HG03175 (cell line): Measurements from ENCODE around the gene ANKRD12.
A peak's percentile ranks its signal among the peaks of the same experiment; 100 is the strongest.

ENCODE experiments used
- ATAC-seq: cut with Tn5 transposase; IDR thresholded peaks from one replicate; pipeline ENCODE4 v1.9.1; 2021; ENCODE audit warnings: mild to moderate bottlenecking, moderate library complexity; ENCODE audit not compliant: unreplicated experiment

Gene ANKRD12

DNA sequence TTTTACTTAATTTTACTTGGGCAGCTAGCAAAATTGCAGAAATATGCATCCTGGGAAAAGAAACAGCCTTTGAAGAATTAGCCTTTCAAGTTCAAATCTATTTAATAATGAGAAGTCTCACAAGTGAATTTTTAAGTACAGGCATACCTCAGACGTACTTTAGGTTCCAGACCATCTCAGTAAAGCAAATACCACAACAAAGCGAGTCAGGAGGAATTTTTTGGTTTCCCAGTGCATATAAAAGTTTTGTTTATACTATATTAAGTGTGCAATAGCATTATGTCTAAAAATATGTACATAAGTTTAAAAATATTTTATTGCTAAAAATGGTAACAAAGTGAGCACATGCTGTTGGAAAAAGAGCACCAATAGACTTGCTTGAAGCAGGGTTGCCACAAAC lies 147.2 kb downstream of the ANKRD12 start:
- no peak for ATAC-seq

- ATAC-seq, result no peak
These were observed 149.0 kb downstream of the ANKRD12 start for GRCh38 chr18:9285604-9286003.

DNA sequence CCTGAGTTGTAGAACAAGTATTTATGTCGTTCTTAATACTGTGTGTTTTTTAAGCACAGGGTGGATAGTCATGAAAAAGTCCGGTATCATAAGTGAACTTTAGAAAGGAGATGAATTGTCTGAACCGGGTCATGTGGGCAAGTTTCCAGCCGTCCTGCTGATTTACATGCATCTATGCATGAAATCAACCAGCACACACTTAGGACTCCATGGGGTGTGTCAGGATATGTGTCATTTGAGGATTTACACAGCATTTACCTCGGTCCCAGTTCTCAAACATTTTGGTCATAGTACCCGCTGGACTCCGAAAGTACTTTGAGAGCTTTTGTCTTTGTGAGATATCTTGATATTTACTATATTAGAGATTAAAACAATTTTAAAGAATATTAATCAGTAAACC lies 150.5 kb downstream of the ANKRD12 start:
- ATAC-seq, result no peak

- ATAC-seq, result no peak
These were observed 153.1 kb downstream of the ANKRD12 start for GRCh38 chr18:9289698-9290097.

- no peak for ATAC-seq
These were observed 153.6 kb downstream of the ANKRD12 start for GRCh38 chr18:9290156-9290555.

GRCh38 chr18:9292047-9292446 lies 155.5 kb downstream of the ANKRD12 start:
- ATAC-seq, result no peak

- ATAC-seq, result no peak
These were observed 157.4 kb downstream of the ANKRD12 start for GRCh38 chr18:9293948-9294347.

DNA sequence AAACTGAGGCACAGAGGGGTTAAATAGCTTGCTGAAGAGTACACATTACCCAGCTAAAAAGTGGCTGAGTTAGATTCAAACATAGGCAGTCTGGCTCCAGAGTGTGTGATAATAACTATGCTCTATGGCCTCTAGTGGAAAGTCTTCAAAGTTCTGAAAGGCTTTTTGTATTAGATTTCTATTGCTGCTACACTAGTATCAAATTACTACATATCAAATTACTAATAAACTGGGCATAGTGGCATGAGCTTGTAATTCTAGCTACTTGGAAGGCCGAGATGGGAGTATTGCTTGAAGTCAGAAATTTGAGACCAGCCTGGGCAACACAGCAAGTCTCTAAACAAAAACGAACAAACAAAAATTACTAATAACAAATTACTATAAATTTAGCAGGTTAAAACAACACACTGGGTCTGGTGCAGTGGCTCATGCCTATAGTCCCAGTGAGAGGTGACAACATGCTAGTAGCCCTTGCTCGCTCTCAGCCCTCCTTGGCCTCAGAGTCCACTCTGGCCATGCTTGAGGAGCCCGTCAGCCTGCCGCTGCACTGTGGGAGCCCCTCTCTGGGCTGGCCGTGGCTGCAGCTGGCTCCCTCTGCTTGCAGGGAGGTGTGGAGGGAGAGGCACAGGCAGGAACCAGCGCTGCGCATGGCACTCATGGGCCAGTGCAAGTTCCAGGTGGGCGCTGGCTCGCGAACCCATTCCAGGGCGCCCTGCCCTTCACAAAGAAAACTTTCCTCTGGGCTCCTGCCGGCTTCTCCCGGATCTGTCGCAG lies 159.8 kb downstream of the ANKRD12 start:
- no peak for ATAC-seq

DNA sequence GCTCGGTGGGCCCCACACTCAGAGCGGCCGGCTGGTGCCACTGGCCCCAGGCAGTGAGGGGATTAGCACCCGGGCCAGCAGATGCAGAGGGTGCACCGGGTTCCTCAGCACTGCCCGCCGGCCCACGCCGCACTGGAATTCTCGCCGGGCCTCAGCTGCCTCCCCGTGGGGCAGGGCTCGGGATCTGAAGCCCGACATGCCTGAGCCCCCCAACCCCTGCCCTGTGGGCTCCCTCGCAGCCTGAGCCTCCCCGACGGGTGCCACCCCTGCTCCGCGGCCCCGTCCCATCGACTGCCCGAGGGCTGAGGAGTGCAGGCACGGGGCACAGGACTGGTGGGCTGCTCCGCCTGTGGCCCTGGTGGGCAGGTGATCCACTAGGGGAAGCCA lies 160.4 kb downstream of the ANKRD12 start:
- no peak for ATAC-seq

- no peak for ATAC-seq
These were observed 167.9 kb downstream of the ANKRD12 start for GRCh38 chr18:9304388-9305070.

- no peak for ATAC-seq
These were observed 182.8 kb downstream of the ANKRD12 start for GRCh38 chr18:9319333-9319732.

DNA sequence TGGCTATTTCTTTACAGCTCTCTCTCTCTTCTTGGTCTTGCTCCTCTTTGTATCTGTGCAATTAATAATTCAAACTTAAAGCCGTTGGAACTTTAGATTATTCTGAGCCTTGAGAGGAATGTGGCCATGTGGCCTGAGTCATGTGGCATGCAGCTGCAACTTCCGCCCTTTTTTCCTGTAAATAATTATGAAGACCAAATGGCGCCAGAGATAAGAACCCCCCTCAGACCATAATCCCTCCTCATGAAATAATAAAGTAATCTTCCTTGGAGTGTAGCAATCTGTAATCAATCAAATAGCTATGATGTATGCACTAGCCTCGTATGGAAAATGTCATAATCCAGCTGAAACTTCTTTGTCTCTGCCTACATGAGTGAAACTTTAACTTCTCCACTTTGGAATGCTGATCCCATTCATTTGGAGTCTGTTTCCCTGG lies 184.5 kb downstream of the ANKRD12 start:
- no peak for ATAC-seq

DNA sequence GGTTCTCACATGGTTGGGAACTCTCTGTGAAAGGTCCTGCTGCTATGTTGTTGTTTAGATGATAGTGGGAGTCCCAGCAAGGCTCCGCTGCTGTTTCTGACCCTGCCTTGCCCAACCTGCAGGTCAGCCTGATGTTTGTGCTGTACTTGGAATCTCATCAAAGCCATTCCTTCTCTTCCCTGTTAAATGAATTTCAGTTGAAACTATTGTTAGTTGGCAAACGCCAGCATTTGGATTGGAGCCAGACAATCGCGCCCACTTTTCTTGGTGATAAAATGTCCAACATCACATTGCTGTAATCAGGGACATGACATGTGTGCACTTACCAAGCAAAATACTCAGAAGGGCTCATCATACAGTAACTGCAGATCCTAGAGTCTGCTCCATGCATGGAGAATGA lies 185.2 kb downstream of the ANKRD12 start:
- no peak for ATAC-seq

- ATAC-seq, result no peak
These were observed 186.2 kb downstream of the ANKRD12 start for GRCh38 chr18:9322744-9323143.

DNA sequence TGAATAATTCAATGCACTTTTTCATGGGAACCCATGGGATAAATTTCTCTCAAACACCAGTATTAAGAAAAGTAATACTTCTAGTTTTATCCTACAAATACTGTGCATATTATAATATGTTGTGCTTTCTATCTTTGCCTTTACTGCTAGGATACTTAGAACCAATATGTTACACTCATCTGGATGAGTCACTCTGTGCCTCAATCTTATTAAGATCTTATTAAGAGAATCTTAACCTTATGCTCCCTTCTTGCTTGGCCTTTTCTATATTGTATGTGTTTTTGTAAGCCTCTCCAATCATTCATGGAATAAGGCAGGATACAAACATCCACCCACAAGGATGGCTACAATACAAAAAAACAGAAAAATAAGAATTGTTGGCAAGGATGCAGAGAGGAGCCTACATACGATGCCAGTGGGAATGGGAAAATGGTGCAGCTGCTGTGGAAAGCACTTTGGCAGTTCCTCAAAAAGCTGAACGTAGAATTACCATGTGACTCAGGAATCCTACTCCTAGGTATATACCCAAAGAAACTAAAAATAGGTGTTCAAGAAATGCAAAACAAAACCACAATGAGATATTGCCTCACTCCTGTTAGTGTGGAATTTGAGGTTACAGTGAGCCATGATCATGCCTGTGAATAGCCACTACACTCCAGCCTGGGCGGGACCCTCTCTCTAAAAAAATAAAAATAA lies 187.3 kb downstream of the ANKRD12 start:
- no peak for ATAC-seq

DNA sequence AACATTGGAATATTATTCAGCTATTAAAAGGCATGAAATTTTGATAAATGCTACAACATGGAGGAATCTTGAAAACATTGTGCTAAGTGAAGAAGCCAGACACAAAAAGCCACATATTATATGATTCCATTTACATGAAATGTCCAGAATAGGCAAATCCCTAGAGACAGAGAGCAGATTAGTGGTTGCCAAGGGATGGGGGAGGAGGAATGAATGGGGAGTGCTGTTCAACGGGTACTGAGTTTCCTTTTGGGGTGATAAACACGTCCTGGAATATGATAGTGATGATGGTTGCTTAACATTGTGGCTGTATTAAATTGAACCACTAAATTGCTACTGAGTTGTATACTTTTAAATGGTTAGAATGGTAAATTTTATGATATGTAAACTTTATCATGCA lies 189.1 kb downstream of the ANKRD12 start:
- ATAC-seq, result no peak

DNA sequence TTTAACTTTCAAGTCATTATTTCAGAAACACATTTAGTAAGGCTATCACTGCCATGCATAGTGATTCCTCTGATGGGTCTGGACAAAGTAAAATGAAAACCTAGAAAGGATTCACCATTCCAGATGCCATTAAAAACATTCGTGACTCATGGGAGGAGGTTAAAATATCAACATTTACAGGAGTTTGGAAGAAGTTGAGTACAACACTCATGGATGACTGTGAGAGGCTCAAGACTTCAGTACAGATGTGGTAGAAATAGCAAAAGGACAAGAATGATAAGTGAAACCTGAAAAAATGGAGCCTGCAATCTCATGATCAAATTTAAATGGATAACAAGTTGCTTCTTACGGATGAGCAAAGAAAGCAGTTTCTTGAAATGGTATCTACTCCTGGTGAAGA lies 192.2 kb downstream of the ANKRD12 start:
- ATAC-seq, result no peak

GRCh38 chr18:9329471-9329870 lies 192.9 kb downstream of the ANKRD12 start:
- ATAC-seq, result no peak

DNA sequence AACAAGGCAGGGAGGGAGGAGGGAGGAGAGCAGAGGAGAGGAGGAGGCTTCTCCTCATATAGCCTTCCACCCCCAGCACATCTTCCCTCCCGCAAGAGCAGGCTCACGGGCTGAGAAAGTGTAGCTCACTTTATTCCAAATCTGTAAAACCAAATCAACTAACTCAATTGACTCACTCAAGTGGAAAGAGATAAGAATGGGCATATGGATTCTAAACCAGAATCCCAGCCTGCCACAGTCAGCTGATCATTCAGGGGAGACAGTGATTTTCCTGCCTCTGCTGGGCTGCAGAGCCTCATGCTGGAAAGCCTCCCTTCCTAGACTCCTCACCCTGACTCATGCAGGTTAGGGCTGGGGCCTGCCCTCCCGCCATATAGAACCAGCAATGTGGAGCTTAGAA lies 193.8 kb downstream of the ANKRD12 start:
- no peak for ATAC-seq

DNA sequence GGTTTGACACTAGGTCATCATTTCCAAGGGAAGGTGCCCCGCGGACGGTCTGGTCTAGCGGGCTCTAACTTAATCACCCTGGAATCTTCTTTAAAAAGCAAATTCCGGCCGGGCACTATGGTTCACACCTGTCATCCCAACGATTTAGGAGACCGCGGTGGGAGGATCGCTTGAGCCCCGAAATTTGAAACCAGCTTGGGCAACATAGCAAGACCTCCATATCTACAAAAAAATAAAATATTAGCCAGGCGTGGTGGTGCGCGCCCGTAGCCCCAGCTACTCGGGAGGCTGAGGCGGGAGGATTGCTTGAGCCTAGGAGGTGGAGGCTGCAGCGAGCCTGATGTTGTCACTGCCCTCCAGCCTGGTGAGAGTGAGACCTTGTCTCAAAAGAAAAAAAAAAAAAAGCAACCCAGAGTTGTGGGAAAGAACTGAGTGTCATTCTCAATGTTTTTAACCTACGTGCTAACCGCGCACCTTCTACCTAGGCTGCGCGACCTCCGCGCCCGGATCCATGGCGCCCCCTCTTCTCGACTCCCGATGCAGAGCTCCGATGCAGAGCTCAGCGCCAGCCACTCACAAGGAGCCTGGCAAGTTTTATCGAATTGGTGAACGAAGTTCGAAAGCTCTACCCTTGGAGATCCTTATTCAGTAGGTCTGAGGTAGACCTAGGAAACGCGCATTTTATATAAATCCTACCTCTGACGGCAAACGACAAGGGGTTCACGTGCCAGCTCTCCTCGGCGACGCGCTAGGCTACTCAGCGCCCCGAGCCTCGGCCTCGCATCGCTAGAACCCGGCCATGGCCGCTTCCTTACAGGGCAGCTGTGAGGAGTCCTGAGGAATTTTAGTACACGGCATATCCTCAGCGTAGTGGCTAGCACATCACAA lies 197.1 kb downstream of the ANKRD12 start:
- ATAC-seq, result peak; percentile 32
